Keratinocyte (primary cell): ENCODE results near the gene PPP2R5A.

Experiments
- EZH2 ChIP-seq: IDR thresholded peaks from one replicate; pipeline ENCODE4 v1.6.1; 2012; ENCODE audit warnings: inconsistent platforms, mild to moderate bottlenecking, low read length, moderate library complexity
- TF ChIP-seq, protein P1 (sequence below), 3 experiments: IDR thresholded peaks in 1 of 3; conservative IDR thresholded peaks in 1 of 3; optimal IDR thresholded peaks in 1 of 3; 2 replicates in 2 of 3; 3 replicates in 1 of 3; pipeline versions ENCODE3 to v1.5.1; 2011; ENCODE audit warnings: low read length in 3 of 3, mild to moderate bottlenecking in 3 of 3, moderate library complexity in 2 of 3, control low read depth in 1 of 3, inconsistent platforms in 1 of 3; ENCODE audit not compliant: insufficient read depth in 2 of 3; ENCODE audit errors: extremely low read depth in 1 of 3

DNA sequence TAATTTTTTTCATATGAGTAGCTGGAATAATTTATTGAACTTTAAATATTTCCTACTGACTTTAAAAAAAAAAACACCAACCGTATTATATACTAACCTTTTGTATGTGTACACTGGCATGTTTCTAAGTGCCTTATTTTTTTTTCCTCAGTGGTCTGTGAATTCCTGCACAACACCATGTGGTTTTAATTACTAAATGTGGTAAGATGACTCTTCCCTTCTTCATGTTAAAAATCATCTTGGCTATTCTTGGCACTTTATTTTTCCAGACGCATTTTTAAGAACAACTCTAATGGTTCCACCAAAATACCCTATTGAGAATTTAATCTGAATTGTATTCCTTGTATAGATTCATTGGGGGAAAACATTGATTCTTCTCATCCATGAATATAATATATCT is 28.4 kb downstream of the PPP2R5A start:
- TF ChIP-seq, protein P1, sequence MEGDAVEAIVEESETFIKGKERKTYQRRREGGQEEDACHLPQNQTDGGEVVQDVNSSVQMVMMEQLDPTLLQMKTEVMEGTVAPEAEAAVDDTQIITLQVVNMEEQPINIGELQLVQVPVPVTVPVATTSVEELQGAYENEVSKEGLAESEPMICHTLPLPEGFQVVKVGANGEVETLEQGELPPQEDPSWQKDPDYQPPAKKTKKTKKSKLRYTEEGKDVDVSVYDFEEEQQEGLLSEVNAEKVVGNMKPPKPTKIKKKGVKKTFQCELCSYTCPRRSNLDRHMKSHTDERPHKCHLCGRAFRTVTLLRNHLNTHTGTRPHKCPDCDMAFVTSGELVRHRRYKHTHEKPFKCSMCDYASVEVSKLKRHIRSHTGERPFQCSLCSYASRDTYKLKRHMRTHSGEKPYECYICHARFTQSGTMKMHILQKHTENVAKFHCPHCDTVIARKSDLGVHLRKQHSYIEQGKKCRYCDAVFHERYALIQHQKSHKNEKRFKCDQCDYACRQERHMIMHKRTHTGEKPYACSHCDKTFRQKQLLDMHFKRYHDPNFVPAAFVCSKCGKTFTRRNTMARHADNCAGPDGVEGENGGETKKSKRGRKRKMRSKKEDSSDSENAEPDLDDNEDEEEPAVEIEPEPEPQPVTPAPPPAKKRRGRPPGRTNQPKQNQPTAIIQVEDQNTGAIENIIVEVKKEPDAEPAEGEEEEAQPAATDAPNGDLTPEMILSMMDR (optimal IDR thresholded peaks at IDR 0.05 in 1 of 3, IDR thresholded peaks at IDR 0.05 in 1 of 3, conservative IDR thresholded peaks at IDR 0.05 in 1 of 3; ENCODE audit: extremely low read depth in 1 of 3, insufficient read depth in 2 of 3, low read length in 3 of 3): no peak
- TF ChIP-seq EZH2: no peak
